Common myeloid progenitor, CD34-positive (primary cell): ENCODE data around the gene INO80E.
A peak's percentile ranks its signal among the peaks of the same experiment; 100 is the strongest.

Source experiments
- CTCF ChIA-PET: fragments of 350-600 bp; sonication (Branson Sonifier 250); formaldehyde crosslinking; loops from one replicate; lab custom pipeline; 2021; ENCODE audit warnings: antibody characterized with exemption; lab: Charles Lee
- POLR2A ChIA-PET: fragments of 350-600 bp; sonication (Branson Sonifier 250); formaldehyde crosslinking; loops from one replicate; lab custom pipeline; 2021; ENCODE audit warnings: antibody characterized with exemption; lab: Charles Lee
- DNase-seq, 3 donors: peaks; one replicate each; pipeline versions ENCODE4 v3.0.0 to v3.0.0-alpha.2; 2013
- H3K27ac ChIP-seq, 2 experiments: 1 replicate in 1 of 2; 2 replicates in 1 of 2; pipeline ENCODE4 v1.7.0; 2013; ENCODE audit warnings: inconsistent platforms in 2 of 2, low read length in 2 of 2, mild to moderate bottlenecking in 2 of 2, low read depth in 1 of 2, moderate library complexity in 1 of 2; ENCODE audit not compliant: severe bottlenecking in 2 of 2, insufficient read depth in 1 of 2, poor library complexity in 1 of 2
- H3K27me3 ChIP-seq, 5 experiments: replicated peaks in 2 of 5; 1 replicate in 3 of 5; 2 replicates in 2 of 5; pipeline versions ENCODE4 v1.6.1 to v1.7.0; 2013; ENCODE audit warnings: low read length in 4 of 5, mild to moderate bottlenecking in 2 of 5, moderate library complexity in 2 of 5, inconsistent platforms in 1 of 5; ENCODE audit not compliant: insufficient read depth in 5 of 5, control insufficient read depth in 4 of 5
- H3K36me3 ChIP-seq, 4 experiments: 1 replicate in 2 of 4; 2 replicates in 2 of 4; pipeline versions ENCODE4 v1.6.1 to v1.7.0; 2013; ENCODE audit warnings: low read length in 3 of 4, control low read depth in 1 of 4, mild to moderate bottlenecking in 1 of 4; ENCODE audit not compliant: control insufficient read depth in 4 of 4, insufficient read depth in 4 of 4
- H3K4me1 ChIP-seq, 4 experiments: 1 replicate in 3 of 4; 2 replicates in 1 of 4; pipeline versions ENCODE4 v1.6.1 to v1.7.1; 2013; ENCODE audit warnings: low read length in 3 of 4, mild to moderate bottlenecking in 3 of 4, control low read depth in 1 of 4, inconsistent platforms in 1 of 4, moderate library complexity in 1 of 4; ENCODE audit not compliant: control insufficient read depth in 4 of 4, insufficient read depth in 4 of 4; ENCODE audit errors: control extremely low read depth in 1 of 4
- H3K4me3 ChIP-seq, 7 experiments: 1 replicate in 4 of 7; 2 replicates in 3 of 7; pipeline versions ENCODE4 v1.5.1 to v1.7.0; 2013; ENCODE audit warnings: mild to moderate bottlenecking in 7 of 7, low read length in 6 of 7, moderate library complexity in 6 of 7, inconsistent platforms in 2 of 7, low read depth in 2 of 7, control low read depth in 1 of 7; ENCODE audit not compliant: insufficient read depth in 4 of 7, control insufficient read depth in 1 of 7; ENCODE audit errors: extremely low read depth in 1 of 7
- H3K9me3 ChIP-seq, 5 experiments: 1 replicate in 4 of 5; 2 replicates in 1 of 5; pipeline versions ENCODE4 v1.6.1 to v1.7.1; 2013; ENCODE audit warnings: low read length in 4 of 5, mild to moderate bottlenecking in 2 of 5, inconsistent platforms in 1 of 5, low read depth in 1 of 5, moderate library complexity in 1 of 5; ENCODE audit not compliant: control insufficient read depth in 4 of 5, insufficient read depth in 2 of 5; ENCODE audit errors: control extremely low read depth in 1 of 5
- WGBS: methylation state at CpG from one replicate; pipeline ENCODE4 v1.1.5; 2013; ENCODE audit not compliant: insufficient coverage; 5-methylcytosine and 5-hydroxymethylcytosine counted together

The INO80E gene

DNA sequence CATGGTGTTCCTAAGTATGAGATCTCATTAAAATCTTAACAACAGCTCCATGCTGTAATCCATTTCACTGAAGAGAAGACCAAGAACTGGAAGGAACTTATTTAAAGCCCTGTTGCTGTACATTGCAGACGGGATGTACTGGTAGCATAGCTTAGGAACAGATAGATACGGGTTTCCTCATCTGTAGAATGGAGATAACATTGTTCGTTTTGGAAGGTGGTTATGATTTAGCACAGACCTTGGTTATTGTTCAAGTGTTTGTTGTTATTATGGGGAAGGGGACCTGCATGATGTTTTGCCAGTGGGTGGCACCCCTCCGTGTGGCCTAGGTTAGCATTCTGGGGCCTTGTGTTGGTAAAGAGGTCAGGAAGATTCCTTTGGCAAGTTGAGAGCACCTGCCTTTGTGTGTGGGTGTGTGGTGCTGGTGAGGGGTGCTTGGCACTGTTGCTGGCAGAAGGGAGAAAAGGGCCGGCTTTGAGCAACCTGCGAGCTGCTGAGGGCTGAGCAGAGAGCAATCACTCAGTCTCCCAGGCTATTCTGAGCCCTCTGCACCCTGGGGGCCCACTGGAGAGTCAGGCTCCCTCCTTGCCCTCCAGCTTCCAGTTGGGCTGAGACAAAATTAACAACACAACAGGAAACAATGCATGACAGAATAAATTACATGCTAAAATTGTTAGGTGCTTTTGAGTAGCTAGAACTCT is 20.1 kb upstream of the INO80E start:
- Histone ChIP-seq H3K27ac (peak overlapping the region in 1 of 2 experiments; percentile 23), H3K27me3 (no peaks in the 10 kb centered on the region), H3K9me3 (no peaks in the 10 kb centered on the region), H3K4me3 (peak overlapping the region in 6 of 7 experiments; percentile 1 to 98 (median 62)), H3K36me3 (peaks cover 9 to 56% (median 45%) of the 10 kb centered on the region in 4 experiments), H3K4me1 (peaks cover 7 to 31% (median 26%) of the 10 kb centered on the region in 4 experiments)
- WGBS: 43% methylated on average over 4 of the region's 6 CpGs
- ChIA-PET POLR2A (no interaction called here), CTCF (interaction anchor here (0.9 to 1.3 kb wide), 3 partner anchors 14 to 113 kb away, joined by 3 to 4 read pairs (median 4); partner anchors contain the start of gene CDIPT)
- DNase-seq: peak in 2 of 3 donors; percentile 25 to 54

DNA sequence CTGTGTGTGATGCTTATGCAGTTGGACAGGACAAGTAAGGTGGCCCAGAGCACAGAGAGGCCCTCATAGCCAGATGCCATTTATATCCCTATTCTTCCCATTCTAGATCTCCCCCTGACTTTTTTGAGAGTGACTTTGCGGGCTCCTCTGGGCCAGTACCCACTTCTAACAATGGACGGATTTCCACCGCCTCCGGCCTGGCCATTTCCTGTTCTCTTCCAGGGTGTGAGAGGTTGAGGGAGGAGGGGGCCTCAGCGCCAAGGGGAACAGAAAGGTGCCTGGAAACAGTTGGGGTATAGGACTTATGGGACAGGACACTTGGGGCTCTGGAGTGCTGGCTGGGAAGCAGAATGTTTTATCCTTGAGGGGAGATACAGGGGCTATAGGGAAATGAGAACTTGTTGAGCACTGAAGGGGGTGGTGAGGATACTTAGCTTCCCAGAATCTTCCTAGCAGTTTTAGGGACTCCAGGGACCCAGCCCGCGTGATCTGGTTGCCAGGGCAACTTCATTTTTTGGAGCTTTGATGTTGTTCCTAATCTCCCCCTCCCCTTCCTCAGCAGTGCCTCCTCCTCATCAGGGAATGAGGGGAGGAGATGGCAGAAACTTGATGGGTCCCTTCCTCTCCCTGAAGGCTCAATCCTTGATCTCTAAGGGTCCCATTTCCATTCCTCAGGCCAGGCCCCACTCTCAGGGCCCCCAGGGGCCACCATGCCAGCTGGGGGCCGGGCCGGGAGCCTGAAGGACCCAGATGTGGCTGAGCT is 18.8 kb upstream of the INO80E start:
- no CpG with 5 or more reads among the region's 9 CpGs for WGBS
- Histone ChIP-seq H3K27me3 (no peaks in the 10 kb centered on the region), H3K27ac (peak overlapping the region in 1 of 2 experiments; percentile 1), H3K4me3 (no peak overlapping the region), H3K36me3 (peaks cover 4 to 61% (median 47%) of the 10 kb centered on the region in 4 experiments), H3K9me3 (no peaks in the 10 kb centered on the region), H3K4me1 (peaks cover 7 to 31% (median 26%) of the 10 kb centered on the region in 4 experiments)
- DNase-seq: no peak
- CTCF ChIA-PET: interaction anchor here (1.2 to 1.3 kb wide), 2 partner anchors 9 to 20 kb away, joined by 4 to 5 read pairs; no protein-coding TSS in a partner anchor
- POLR2A ChIA-PET: interaction anchor here (0.6 kb wide), 1 partner anchor 9 kb away, joined by 4 read pairs; no protein-coding TSS in a partner anchor

DNA sequence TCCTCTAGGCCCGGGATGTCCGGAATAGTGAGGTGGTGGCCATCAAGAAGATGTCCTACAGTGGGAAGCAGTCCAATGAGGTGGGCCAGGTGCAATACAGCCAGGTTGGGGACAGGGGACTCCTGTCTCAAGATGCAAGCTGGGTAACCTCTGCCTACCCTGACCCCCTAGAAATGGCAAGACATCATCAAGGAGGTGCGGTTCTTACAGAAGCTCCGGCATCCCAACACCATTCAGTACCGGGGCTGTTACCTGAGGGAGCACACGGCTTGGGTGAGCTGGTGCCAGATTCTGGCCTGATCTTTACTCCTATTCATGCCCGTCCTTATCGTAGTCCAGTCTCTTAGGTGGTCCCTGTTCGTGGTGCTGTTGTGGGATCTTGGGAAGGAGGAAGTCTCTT is 18.0 kb upstream of the INO80E start:
- peaks cover 4 to 61% (median 50%) of the 10 kb centered on the region in 4 experiments for H3K36me3 ChIP-seq
- no peak overlapping the region for H3K4me3 ChIP-seq
- H3K9me3 ChIP-seq: no peaks in the 10 kb centered on the region
- no peak overlapping the region for H3K27ac ChIP-seq
- no peaks in the 10 kb centered on the region for H3K27me3 ChIP-seq
- DNase-seq: no peak
- WGBS: 94% methylated on average over 7 of the region's 9 CpGs
- ChIA-PET POLR2A (no interaction called here), CTCF (interaction anchor here (1.0 to 1.2 kb wide), 2 partner anchors 8 to 15 kb away, joined by 3 to 5 read pairs; no protein-coding TSS in a partner anchor)
- peaks cover 7 to 31% (median 26%) of the 10 kb centered on the region in 4 experiments for H3K4me1 ChIP-seq

DNA sequence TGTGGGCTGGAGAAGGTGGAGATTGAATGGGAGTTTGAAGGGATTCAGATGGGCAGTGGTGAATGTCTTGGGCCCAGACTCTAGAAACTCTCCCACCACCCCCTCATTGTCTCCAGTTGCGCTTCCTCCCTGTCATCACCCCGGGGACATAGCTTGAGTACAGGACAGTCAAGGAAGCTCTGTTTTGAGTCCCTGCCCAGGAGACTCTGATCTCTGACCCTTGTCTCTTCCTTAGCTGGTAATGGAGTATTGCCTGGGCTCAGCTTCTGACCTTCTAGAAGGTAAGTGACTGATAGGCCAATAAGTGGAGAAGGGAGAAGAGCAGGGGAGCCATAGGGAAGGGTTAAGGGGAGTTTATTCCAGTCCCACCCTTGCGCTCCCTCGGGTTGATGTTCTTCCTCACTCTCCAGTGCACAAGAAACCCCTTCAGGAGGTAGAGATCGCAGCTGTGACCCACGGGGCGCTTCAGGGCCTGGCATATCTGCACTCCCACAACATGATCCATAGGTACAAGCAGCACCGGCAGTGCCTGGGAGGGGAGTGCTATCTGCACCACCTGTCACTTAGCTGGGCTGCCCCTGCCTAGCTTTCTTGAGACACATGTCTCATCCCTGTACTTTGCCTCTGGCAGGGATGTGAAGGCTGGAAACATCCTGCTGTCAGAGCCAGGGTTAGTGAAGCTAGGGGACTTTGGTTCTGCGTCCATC is 17.3 kb upstream of the INO80E start:
- no peak overlapping the region for H3K27ac ChIP-seq
- POLR2A ChIA-PET: no interaction called here
- H3K4me1 ChIP-seq: peaks cover 7 to 29% (median 25%) of the 10 kb centered on the region in 4 experiments
- CTCF ChIA-PET: interaction anchor here (1.0 to 1.1 kb wide), 2 partner anchors 14 to 17 kb away, joined by 3 read pairs; partner anchors contain the start of gene TMEM219
- H3K4me3 ChIP-seq: no peak overlapping the region
- no peaks in the 10 kb centered on the region for H3K27me3 ChIP-seq
- H3K36me3 ChIP-seq: peaks cover 5 to 67% (median 56%) of the 10 kb centered on the region in 4 experiments
- no peak for DNase-seq
- no peaks in the 10 kb centered on the region for H3K9me3 ChIP-seq
- WGBS: 96% methylated on average over 5 of the region's 9 CpGs

DNA sequence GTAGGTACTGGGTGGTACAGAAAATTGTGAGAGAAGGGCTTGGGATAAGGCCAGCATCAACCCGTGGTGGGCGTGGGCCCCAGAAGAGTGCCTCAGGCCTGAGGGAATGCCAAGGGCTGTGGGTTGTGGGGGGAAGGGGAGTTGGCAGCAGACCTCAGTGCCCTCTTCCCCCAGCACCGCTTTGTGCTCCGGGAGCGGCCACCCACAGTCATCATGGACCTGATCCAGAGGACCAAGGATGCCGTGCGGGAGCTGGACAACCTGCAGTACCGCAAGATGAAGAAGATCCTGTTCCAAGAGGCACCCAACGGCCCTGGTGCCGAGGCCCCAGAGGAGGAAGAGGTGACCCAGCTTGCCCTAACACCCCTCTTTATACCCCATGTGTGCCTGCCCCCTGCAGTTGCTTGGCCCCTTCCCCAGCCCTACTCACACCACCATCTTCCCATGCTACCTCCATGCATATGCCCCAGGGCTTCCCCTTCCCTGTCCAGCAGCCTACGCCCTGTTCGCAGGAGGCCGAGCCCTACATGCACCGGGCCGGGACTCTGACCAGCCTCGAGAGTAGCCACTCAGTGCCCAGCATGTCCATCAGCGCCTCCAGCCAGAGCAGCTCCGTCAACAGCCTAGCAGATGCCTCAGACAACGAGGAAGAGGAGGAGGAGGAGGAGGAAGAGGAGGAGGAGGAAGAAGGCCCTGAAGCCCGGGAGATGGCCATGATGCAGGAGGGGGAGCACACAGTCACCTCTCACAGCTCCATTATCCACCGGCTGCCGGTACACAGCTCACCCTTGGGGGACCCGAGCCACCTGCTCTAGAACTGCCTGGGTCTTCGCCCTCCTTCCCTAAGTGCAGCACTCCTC is 13.3 kb upstream of the INO80E start:
- WGBS: 96% methylated on average over 17 of the region's 24 CpGs
- Histone ChIP-seq H3K36me3 (peaks cover 11 to 100% (median 87%) of the 10 kb centered on the region in 4 experiments), H3K4me3 (no peak overlapping the region), H3K9me3 (no peaks in the 10 kb centered on the region), H3K27ac (no peak overlapping the region), H3K4me1 (no peaks in the 10 kb centered on the region), H3K27me3 (no peaks in the 10 kb centered on the region)
- DNase-seq: no peak
- ChIA-PET CTCF (no interaction called here), POLR2A (no interaction called here)

DNA sequence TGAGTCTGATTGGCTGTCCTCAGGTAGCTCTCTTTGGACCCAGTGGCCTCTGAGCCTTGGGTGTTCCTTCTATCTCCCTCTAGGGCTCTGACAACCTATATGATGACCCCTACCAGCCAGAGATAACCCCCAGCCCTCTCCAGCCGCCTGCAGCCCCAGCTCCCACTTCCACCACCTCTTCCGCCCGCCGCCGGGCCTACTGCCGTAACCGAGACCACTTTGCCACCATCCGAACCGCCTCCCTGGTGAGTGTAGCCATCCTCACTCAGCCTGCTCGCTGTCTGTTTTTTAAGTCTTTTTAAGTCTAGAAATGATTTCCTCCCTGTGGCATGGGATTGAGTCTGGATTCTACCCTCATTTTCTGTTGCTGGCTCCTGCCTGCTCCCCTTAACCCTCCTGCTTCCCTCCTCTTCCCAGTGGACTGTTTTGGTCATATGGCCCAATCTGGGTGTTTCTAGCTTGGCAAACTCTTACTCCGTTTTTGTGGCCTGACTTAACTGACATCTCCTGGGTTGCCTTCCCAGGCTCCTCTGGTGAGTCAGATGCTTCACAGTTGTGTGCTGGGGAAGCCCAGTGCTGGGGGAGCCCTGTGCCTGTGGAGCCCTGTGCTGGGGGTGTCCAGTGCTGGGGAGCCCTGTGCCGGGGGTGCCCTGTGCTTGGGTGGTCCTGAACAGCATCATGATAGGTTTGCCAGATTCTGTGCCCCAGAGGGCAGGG is 12.5 kb upstream of the INO80E start:
- Histone ChIP-seq H3K9me3 (no peaks in the 10 kb centered on the region), H3K27ac (no peak overlapping the region), H3K36me3 (peaks cover 14 to 100% (median 85%) of the 10 kb centered on the region in 4 experiments), H3K4me3 (no peak overlapping the region), H3K4me1 (no peaks in the 10 kb centered on the region), H3K27me3 (no peaks in the 10 kb centered on the region)
- WGBS: 99% methylated on average over 12 of the region's 12 CpGs
- ChIA-PET CTCF (no interaction called here), POLR2A (no interaction called here)
- DNase-seq: no peak
